Stomach (tissue), 9 donors: ENCODE results near the gene SPATA12. TPM values are rescaled to one million over a fixed set of nuclear protein-coding genes. Genes with fewer than 3 reads are reported as not detected.

Source experiments
- DNase-seq, 2 donors: peaks; one replicate each; pipeline versions ENCODE4 v3.0.0 to v3.0.0-alpha.2; 2013 to 2019
- H3K27ac ChIP-seq, 5 donors: fragments of 200-600 bp in 4 of 5; sonication (generic) in 4 of 5; one replicate each; pipeline ENCODE4 v1.5.1; 2013 to 2019; ENCODE audit warnings: mild to moderate bottlenecking in 1 of 5, moderate library complexity in 1 of 5
- H3K27me3 ChIP-seq, 3 donors: fragments of 200-600 bp; sonication (generic); one replicate each; pipeline ENCODE4 v1.5.1; 2017 to 2019; ENCODE audit warnings: mixed run types in 1 of 3
- H3K36me3 ChIP-seq, 4 donors: fragments of 200-600 bp; sonication (generic); 1 replicate in 3 of 4; 2 replicates in 1 of 4; pipeline ENCODE4 v1.5.1; 2016 to 2019
- H3K4me1 ChIP-seq, 4 donors: fragments of 200-600 bp; sonication (generic); one replicate each; pipeline ENCODE4 v1.5.1; 2016 to 2019
- H3K4me3 ChIP-seq, 4 donors: fragments of 200-600 bp; sonication (generic) in 3 of 4; one replicate each; pipeline ENCODE4 v1.5.1; 2016 to 2019; ENCODE audit warnings: mild to moderate bottlenecking in 1 of 4
- H3K9me3 ChIP-seq, 4 donors: fragments of 200-600 bp; sonication (generic); one replicate each; pipeline ENCODE4 v1.5.1; 2016 to 2019
- EP300 ChIP-seq: sonication (generic); formaldehyde crosslinking; IDR thresholded peaks from one replicate; pipeline ENCODE4 v1.6.1; 2017; ENCODE audit warnings: antibody characterized with exemption
- POLR2A ChIP-seq, 4 donors: fragments of 450-650 bp; IDR thresholded peaks; one replicate each; pipeline ENCODE4 v1.6.1; 2016; ENCODE audit warnings: antibody characterized with exemption in 4 of 4, control low read depth in 2 of 4, mild to moderate bottlenecking in 1 of 4, moderate library complexity in 1 of 4
- POLR2AphosphoS5 ChIP-seq, 3 donors: sonication (generic); formaldehyde crosslinking; IDR thresholded peaks; one replicate each; pipeline ENCODE4 v1.6.1; 2016; ENCODE audit warnings: antibody characterized with exemption in 3 of 3
- WGBS, 5 donors: extraction: QIAGEN DNeasy Blood & Tissue Kit in 3 of 5; methylation state at CpG; one replicate each; pipeline versions ENCODE4 v1.1.5 to v1.1.7; 2013 to 2018; 5-methylcytosine and 5-hydroxymethylcytosine counted together
- intact Hi-C: fragments of 100-400 bp; cut with DNase I; formaldehyde crosslinking; loops from one replicate; pipeline ENCODE4 v1.15.1; 2023; ENCODE audit warnings: low total_unique reads
- polyA plus RNA-seq, 3 donors: library from polyadenylated mRNA; stranded (reverse); fragments of 200-250 nt; gene quantifications; one replicate each; pipeline ENCODE4 v1.2.3, GENCODE V29; 2013
- total RNA-seq, 5 donors: library from RNA; depleted of rRNA; stranded (reverse); fragments of >200 nt; gene quantifications; one replicate each; pipeline versions ENCODE4 v1.1.0 to v1.2.3, GENCODE V29; 2014 to 2016
- TF ChIP-seq, protein P1 (sequence below), 7 experiments: fragments of 450-650 bp in 4 of 7; fragments of 200-600 bp in 3 of 7; sonication (generic) in 3 of 7; IDR thresholded peaks; one replicate each; pipeline ENCODE4 v1.5.1; 2016 to 2019; ENCODE audit warnings: antibody characterized with exemption in 7 of 7, control low read depth in 2 of 7, mild to moderate bottlenecking in 1 of 7
- donor health status: healthy with polysubstance abuse.
- donor health status: Bipolar disorder and iron deficiency.
- donor health status: healthy.

SPATA12 gene
- total and polyA plus RNA-seq, 8 donors: 0.05 to 0.31 TPM; not detected in 6

DNA sequence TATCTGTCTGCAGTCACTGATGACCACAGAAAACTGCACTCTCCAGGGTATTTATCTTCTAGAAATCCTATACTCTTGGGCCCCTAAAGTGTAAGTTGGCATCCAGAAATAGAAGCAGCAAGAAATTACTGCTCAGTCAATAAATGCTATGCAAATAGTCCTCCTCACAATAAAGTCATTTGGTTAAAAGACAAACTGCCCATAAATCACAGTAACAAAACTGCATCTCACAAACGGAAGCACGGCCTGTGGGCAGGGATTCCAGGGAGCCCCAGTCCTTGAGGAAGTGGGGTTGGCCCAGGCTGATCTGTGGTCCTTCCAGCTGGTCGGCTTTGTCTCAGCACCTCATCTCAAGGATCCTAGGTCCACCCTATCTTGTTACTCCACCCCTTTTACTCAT lies 29.7 kb upstream of the SPATA12 start:
- Histone ChIP-seq H3K9me3 (no peaks in the 10 kb centered on the region), H3K36me3 (peaks cover 0 to 13% (median 0%) of the 10 kb centered on the region in 4 donors), H3K27ac (no peak overlapping the region), H3K27me3 (no peaks in the 10 kb centered on the region), H3K4me3 (no peak overlapping the region), H3K4me1 (peaks cover 0 to 6% (median 2%) of the 10 kb centered on the region in 4 donors)
- WGBS, 5 donors: 56 to 76% (median 70%) methylated on average over 3 of the region's 3 CpGs
- no peak for DNase-seq
- no peak for TF ChIP-seq EP300
- no peak for TF ChIP-seq POLR2AphosphoS5 (IDR thresholded peaks at IDR 0.05)
- TF ChIP-seq, protein P1, sequence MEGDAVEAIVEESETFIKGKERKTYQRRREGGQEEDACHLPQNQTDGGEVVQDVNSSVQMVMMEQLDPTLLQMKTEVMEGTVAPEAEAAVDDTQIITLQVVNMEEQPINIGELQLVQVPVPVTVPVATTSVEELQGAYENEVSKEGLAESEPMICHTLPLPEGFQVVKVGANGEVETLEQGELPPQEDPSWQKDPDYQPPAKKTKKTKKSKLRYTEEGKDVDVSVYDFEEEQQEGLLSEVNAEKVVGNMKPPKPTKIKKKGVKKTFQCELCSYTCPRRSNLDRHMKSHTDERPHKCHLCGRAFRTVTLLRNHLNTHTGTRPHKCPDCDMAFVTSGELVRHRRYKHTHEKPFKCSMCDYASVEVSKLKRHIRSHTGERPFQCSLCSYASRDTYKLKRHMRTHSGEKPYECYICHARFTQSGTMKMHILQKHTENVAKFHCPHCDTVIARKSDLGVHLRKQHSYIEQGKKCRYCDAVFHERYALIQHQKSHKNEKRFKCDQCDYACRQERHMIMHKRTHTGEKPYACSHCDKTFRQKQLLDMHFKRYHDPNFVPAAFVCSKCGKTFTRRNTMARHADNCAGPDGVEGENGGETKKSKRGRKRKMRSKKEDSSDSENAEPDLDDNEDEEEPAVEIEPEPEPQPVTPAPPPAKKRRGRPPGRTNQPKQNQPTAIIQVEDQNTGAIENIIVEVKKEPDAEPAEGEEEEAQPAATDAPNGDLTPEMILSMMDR (IDR thresholded peaks at IDR 0.05): no peak
- intact Hi-C loops: no loop called here

DNA sequence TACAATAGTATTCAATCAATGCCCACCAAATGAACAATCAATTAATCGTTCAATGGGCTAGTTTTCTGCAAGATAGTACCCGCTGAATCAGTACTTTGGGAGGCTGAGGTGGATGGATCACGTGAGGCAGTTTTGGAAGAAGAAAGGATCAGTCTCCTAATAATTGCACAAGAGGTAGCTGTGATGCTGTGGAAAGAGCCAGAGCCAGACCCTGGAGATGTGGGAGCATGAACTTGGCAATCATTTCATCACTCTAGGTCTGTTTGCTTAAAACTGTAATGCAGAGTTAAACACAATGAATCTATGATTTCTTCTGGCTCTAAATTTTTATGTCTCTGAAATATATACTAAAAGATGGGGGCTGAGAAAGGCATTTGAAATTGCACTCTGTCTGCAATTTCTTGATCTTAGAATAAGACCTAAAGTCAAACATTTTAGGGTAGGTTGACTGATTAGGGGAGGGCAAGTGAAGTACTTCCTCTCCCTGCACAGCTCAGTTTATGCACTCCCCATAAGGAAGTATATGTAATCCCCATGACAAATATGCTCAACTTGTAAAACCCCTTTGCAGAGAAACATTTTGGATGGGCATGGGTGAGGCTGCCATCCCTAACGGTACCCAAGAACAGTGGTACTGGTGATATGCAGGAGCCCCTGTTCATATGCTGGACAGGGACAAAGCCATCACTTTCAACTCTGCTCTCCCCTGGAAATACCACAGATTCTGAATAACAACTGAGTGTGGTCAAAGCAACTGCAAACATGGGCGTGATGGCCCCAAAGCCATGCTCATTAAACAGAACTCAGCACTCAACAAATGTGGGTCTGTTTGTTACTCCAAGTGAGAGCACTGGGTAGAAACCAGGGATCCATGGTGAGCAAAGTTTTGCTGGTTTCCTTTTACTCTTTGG lies 28.6 kb upstream of the SPATA12 start:
- peaks cover 0 to 13% (median 0%) of the 10 kb centered on the region in 4 donors for H3K36me3 ChIP-seq
- intact Hi-C loops: no loop called here
- no peak overlapping the region for H3K27ac ChIP-seq
- no peak overlapping the region for H3K4me3 ChIP-seq
- 59 to 84% (median 78%) methylated on average over 5 of the region's 5 CpGs for WGBS, 5 donors
- peaks cover 0 to 11% (median 2%) of the 10 kb centered on the region in 4 donors for H3K4me1 ChIP-seq
- no peaks in the 10 kb centered on the region for H3K9me3 ChIP-seq
- no peak for DNase-seq
- H3K27me3 ChIP-seq: no peaks in the 10 kb centered on the region
- TF ChIP-seq POLR2A (IDR thresholded peaks at IDR 0.05) (no peak), POLR2AphosphoS5 (IDR thresholded peaks at IDR 0.05) (no peak), EP300 (no peak)
- TF ChIP-seq, protein P1 (IDR thresholded peaks at IDR 0.05): no peak

DNA sequence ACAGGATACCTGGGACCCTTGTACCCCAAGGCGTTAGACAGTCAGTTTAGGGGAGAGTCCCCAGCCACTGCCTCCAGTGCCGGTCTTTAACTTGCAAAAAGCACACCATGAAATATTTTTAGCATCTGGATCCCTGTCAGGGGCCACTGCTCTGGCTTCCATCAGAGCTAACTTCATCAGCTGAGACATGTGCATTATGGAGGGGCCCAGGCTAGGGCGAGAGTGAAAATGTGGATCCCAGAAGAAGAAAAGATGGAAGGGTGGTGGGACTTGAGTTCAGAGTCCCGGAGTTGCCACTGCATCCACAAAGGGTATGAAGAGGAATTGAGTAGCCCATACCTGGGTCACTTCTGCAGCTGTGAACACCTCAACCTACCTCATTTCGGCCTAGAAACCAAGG lies 23.5 kb upstream of the SPATA12 start:
- 73 to 93% (median 89%) methylated on average over 5 of the region's 5 CpGs for WGBS, 5 donors
- Histone ChIP-seq H3K27me3 (no peaks in the 10 kb centered on the region), H3K4me1 (peaks cover 0 to 9% (median 0%) of the 10 kb centered on the region in 4 donors), H3K9me3 (no peaks in the 10 kb centered on the region), H3K27ac (no peak overlapping the region), H3K36me3 (peaks cover 0 to 12% (median 0%) of the 10 kb centered on the region in 4 donors), H3K4me3 (no peak overlapping the region)
- TF ChIP-seq POLR2A (IDR thresholded peaks at IDR 0.05): no peak
- TF ChIP-seq, protein P1 (IDR thresholded peaks at IDR 0.05): no peak
- no peak for TF ChIP-seq EP300
- TF ChIP-seq POLR2AphosphoS5 (IDR thresholded peaks at IDR 0.05): no peak
- intact Hi-C loops: no loop called here
- DNase-seq: peak in 1 of 2 donors; percentile 54

DNA sequence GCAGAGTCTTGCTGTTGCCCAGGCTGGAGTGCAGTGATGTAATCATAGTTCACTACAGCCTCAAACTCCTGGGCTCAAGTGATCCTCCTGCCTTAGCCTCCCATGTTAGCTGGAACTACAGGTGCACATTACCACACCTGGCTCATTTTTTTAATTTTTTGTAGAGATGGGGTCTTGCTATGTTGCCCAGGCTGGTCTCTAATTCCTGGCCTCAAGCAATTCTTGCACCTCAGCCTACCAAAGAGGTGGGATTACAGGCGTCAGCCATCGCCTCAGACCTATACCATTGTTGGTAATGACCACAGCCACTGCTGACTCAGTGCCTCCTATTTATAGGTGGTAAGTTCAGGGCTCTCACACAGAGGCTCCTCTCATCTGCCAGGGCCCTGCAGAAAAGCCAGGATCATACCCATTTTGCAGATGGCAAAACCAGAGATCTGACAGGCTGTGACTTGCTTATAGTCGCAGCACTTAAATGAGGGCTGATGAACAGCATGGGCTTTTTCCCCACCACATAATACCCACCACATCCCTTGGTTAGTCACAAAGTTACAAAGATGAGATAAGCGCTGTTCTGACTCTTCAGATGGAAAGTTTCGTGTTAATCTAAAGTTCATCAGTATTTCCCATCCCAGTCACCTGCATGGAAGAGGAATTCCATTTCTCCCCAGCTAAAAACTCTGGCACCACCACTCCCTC lies 21.8 kb upstream of the SPATA12 start:
- no peaks in the 10 kb centered on the region for H3K27me3 ChIP-seq
- H3K9me3 ChIP-seq: no peaks in the 10 kb centered on the region
- TF ChIP-seq EP300 (no peak), POLR2AphosphoS5 (IDR thresholded peaks at IDR 0.05) (no peak), POLR2A (IDR thresholded peaks at IDR 0.05) (no peak)
- TF ChIP-seq, protein P1 (IDR thresholded peaks at IDR 0.05): no peak
- H3K27ac ChIP-seq: no peak overlapping the region
- no peak for DNase-seq
- intact Hi-C loops: no loop called here
- H3K4me3 ChIP-seq: no peak overlapping the region
- no peaks in the 10 kb centered on the region for H3K36me3 ChIP-seq
- WGBS, 5 donors: 83 to 93% (median 90%) methylated on average over 5 of the region's 5 CpGs
- peaks cover 0 to 9% (median 0%) of the 10 kb centered on the region in 4 donors for H3K4me1 ChIP-seq
